Endothelial cell of umbilical vein (primary cell): ENCODE measurements around the gene KIFC3. TPM values are rescaled to one million over a fixed set of nuclear protein-coding genes. Genes with fewer than 3 reads are reported as not detected.

Source experiments
- BruUV-seq: library from RNA; stranded (reverse); fragments of 400-500 nt; replicated peaks from 2 replicates; lab custom pipeline; 2021; lab: Mats Ljungman, UMichigan
- CTCF ChIA-PET: fragments of 300-600, 350-600 bp; sonication (Branson Sonifier 250); formaldehyde crosslinking; loops from one replicate; lab custom pipeline; 2021; ENCODE audit warnings: antibody characterized with exemption, inconsistent platforms; lab: Charles Lee
- POLR2A ChIA-PET: fragments of 300-600, 350-600 bp; sonication (Branson Sonifier 250); formaldehyde crosslinking; loops from one replicate; lab custom pipeline; 2021; ENCODE audit warnings: antibody characterized with exemption, inconsistent platforms; lab: Charles Lee
- DNase-seq: peaks from one replicate; pipeline ENCODE4 v3.0.0-alpha.2; 2011; ENCODE audit warnings: low read depth, low spot score
- FAIRE-seq: peaks from 2 replicates; lab custom pipeline; 2011; peaks lifted over from hg19 to GRCh38; lab: Jason Lieb, UNC
- H2AFZ ChIP-seq: 2 replicates; pipeline ENCODE4 v1.6.0; 2012; ENCODE audit warnings: low read depth, low read length, control low read depth, inconsistent platforms
- H3K27ac ChIP-seq: 2 replicates; pipeline ENCODE4 v1.5.1; 2011; ENCODE audit warnings: low read depth, mild to moderate bottlenecking, control low read depth, low read length, moderate library complexity; ENCODE audit not compliant: insufficient read depth
- H3K27me3 ChIP-seq, 2 experiments: 2 replicates each; pipeline versions ENCODE4 v1.6.0 to v1.6.1; 2011; ENCODE audit warnings: low read length in 2 of 2, mixed read lengths in 1 of 2; ENCODE audit not compliant: control insufficient read depth in 2 of 2, insufficient read depth in 2 of 2
- H3K36me3 ChIP-seq, 2 experiments: 2 replicates in 1 of 2; 3 replicates in 1 of 2; pipeline ENCODE4 v1.5.1; 2011; ENCODE audit warnings: low read length in 2 of 2, mild to moderate bottlenecking in 1 of 2, moderate library complexity in 1 of 2; ENCODE audit not compliant: control insufficient read depth in 2 of 2, insufficient read depth in 2 of 2; ENCODE audit errors: extremely low read depth in 1 of 2
- H3K4me1 ChIP-seq: 3 replicates; pipeline ENCODE4 v1.5.1; 2011; ENCODE audit warnings: mild to moderate bottlenecking, low read length; ENCODE audit not compliant: control insufficient read depth, insufficient read depth; ENCODE audit errors: extremely low read depth
- H3K4me2 ChIP-seq: 2 replicates; pipeline ENCODE4 v1.6.1; 2011; ENCODE audit warnings: low read length, control low read depth, mixed read lengths; ENCODE audit not compliant: insufficient read depth
- H3K4me3 ChIP-seq, 3 experiments: fragments of 200-600 bp in 1 of 3; sonication (generic), shearing (Covaris generic) in 1 of 3; replicated peaks in 1 of 3; 2 replicates each; pipeline ENCODE4 v1.5.1; 2011 to 2016; ENCODE audit warnings: control low read depth in 3 of 3, low read length in 3 of 3, mild to moderate bottlenecking in 2 of 3, inconsistent platforms in 1 of 3, low read depth in 1 of 3, moderate library complexity in 1 of 3; ENCODE audit not compliant: insufficient read depth in 1 of 3
- H3K79me2 ChIP-seq: 2 replicates; pipeline ENCODE4 v1.6.0; 2012; ENCODE audit warnings: low read length, inconsistent platforms; ENCODE audit not compliant: control insufficient read depth, insufficient read depth
- H3K9ac ChIP-seq: replicated peaks from 2 replicates; pipeline ENCODE3; 2011; ENCODE audit warnings: low read length, control low read depth; ENCODE audit not compliant: insufficient read depth; ENCODE audit errors: extremely low read depth
- H3K9me1 ChIP-seq: replicated peaks from 3 replicates; pipeline ENCODE4 v1.6.0; 2011; ENCODE audit warnings: mild to moderate bottlenecking, low read length; ENCODE audit not compliant: control insufficient read depth, insufficient read depth; ENCODE audit errors: extremely low read depth
- H3K9me3 ChIP-seq: replicated peaks from 2 replicates; pipeline ENCODE4 v1.5.1; 2012; ENCODE audit warnings: low read length, inconsistent platforms; ENCODE audit not compliant: control insufficient read depth, insufficient read depth
- H4K20me1 ChIP-seq: replicated peaks from 2 replicates; pipeline ENCODE3; 2011; ENCODE audit warnings: mild to moderate bottlenecking, low read length; ENCODE audit not compliant: control insufficient read depth, insufficient read depth; ENCODE audit errors: extremely low read depth
- EZH2 ChIP-seq: IDR thresholded peaks from 2 replicates; pipeline ENCODE4 v1.6.1; 2012; ENCODE audit warnings: borderline replicate concordance, low read depth, mild to moderate bottlenecking, moderate library complexity, low read length, inconsistent platforms; ENCODE audit not compliant: severe bottlenecking
- FOS ChIP-seq: IDR thresholded peaks from 2 replicates; pipeline ENCODE4 v1.6.1; 2011; ENCODE audit warnings: mild to moderate bottlenecking, low read length, moderate library complexity, borderline replicate concordance; ENCODE audit not compliant: insufficient read depth
- GATA2 ChIP-seq: IDR thresholded peaks from 2 replicates; pipeline ENCODE4 v1.7.0; 2011; ENCODE audit warnings: low read depth, mild to moderate bottlenecking, moderate library complexity, mixed read lengths, low read length; ENCODE audit not compliant: insufficient read length, insufficient read depth
- JUN ChIP-seq: IDR thresholded peaks from 2 replicates; pipeline ENCODE4 v1.6.1; 2011; ENCODE audit warnings: borderline replicate concordance, low read depth; ENCODE audit not compliant: insufficient read length, insufficient read depth
- MYC ChIP-seq: IDR thresholded peaks from one replicate; pipeline ENCODE4 v1.6.1; 2011; ENCODE audit warnings: mild to moderate bottlenecking, low read depth, low read length
- POLR2A ChIP-seq: IDR thresholded peaks from 2 replicates; pipeline ENCODE4 v1.6.1; 2012; ENCODE audit warnings: low read depth, mild to moderate bottlenecking, control low read depth, low read length
- POLR2AphosphoS5 ChIP-seq: IDR thresholded peaks from 2 replicates; pipeline ENCODE4 v1.6.1; 2012; ENCODE audit warnings: low read depth, mild to moderate bottlenecking, control low read depth, low read length, moderate library complexity; ENCODE audit not compliant: insufficient read depth
- dilution Hi-C: fragments of 300-500 bp; cut with MboI; formaldehyde crosslinking; loops from one replicate; pipeline ENCODE4 v1.15.0; 2019; ENCODE audit warnings: low sequenced_read_pairs; ENCODE audit not compliant: extremely low pct_ligation_motif_present
- intact Hi-C: fragments of 100-400 bp; cut with micrococcal nuclease; formaldehyde crosslinking; loops from one replicate; pipeline ENCODE4 v1.10.0; 2022
- polyA plus RNA-seq, 4 experiments: library from polyadenylated mRNA; depleted of rRNA in 3 of 4; stranded (reverse) in 3 of 4; unstranded in 1 of 4; fragments of >200 nt; gene quantifications; 2 replicates each; pipeline versions ENCODE4 v1.2.1 to v1.2.3, GENCODE V29; 2011 to 2012; ENCODE audit warnings: missing spikeins in 1 of 4
- total RNA-seq: library from RNA; stranded (reverse); gene quantifications from 2 replicates; pipeline ENCODE4 v1.2.3, GENCODE V29; 2021
- TF ChIP-seq, protein P1 (sequence below), 2 donors: IDR thresholded peaks; 1 replicate in 1 of 2; 2 replicates in 1 of 2; pipeline ENCODE4 v1.5.1; 2011; ENCODE audit warnings: low read length in 2 of 2, mild to moderate bottlenecking in 2 of 2, moderate library complexity in 2 of 2, control low read depth in 1 of 2, inconsistent platforms in 1 of 2, low read depth in 1 of 2; ENCODE audit not compliant: insufficient read depth in 1 of 2; ENCODE audit errors: extremely low read depth in 1 of 2
- TF ChIP-seq, protein P2 (sequence below): IDR thresholded peaks from 2 replicates; pipeline ENCODE4 v1.6.1; 2011; ENCODE audit not compliant: insufficient read depth, insufficient read length

Gene KIFC3
- total and polyA plus RNA-seq, 2 donors (not counting 3 experiments of a cell fraction or from before 2014, with no cell fraction given), result 36.3 to 62.2 TPM

DNA sequence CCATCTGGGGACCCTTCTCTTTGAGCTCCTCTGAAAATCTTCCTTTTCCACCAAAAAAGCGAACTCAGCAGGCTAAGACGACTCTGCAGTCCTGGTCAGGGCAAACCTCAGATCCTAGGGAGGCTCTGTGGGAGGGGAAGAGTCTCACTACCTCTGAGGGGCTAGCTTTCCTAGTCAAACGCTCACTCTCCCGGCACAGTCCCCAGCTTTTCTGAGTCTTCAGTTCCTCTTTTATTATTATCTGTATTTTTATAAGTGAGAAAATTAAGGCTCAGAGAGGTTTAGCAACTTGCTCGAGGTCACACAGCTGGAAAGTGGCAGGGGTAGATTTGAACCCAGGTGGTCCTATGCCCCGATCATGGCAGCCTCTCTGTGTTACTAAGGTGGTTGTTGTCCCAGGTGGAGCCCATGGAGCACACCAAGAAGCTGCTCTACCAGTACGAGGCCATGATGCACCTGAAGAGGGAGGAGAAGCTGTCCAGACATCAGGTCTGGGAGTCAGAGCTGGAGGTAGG is 75.8 kb downstream of the KIFC3 start:
- dilution Hi-C loops (no loop called here), intact Hi-C loops (no loop called here)
- no peak for DNase-seq
- H3K27ac ChIP-seq, result no peak overlapping the region
- POLR2A ChIA-PET, result no interaction called here
- FAIRE-seq, result no peak
- CTCF ChIA-PET, result interaction anchor here (1.9 to 5.3 kb wide), 2 partner anchors 9 to 135 kb away, joined by 14 to 43 read pairs; partner anchors contain the start of gene KATNB1
- no TSS peak for BruUV-seq
- no peaks in the 10 kb centered on the region for H3K9me1 ChIP-seq
- no peak overlapping the region for H3K4me3 ChIP-seq
- no peaks in the 10 kb centered on the region for H4K20me1 ChIP-seq
- H3K36me3 ChIP-seq, result no peaks in the 10 kb centered on the region
- H3K9me3 ChIP-seq, result no peaks in the 10 kb centered on the region
- H3K79me2 ChIP-seq, result no peaks in the 10 kb centered on the region
- H3K9ac ChIP-seq, result no peak overlapping the region
- H3K4me1 ChIP-seq, result no peaks in the 10 kb centered on the region
- H2AFZ ChIP-seq, result no peak overlapping the region
- no peaks in the 10 kb centered on the region for H3K27me3 ChIP-seq
- no peak overlapping the region for H3K4me2 ChIP-seq
- TF ChIP-seq, protein P1, sequence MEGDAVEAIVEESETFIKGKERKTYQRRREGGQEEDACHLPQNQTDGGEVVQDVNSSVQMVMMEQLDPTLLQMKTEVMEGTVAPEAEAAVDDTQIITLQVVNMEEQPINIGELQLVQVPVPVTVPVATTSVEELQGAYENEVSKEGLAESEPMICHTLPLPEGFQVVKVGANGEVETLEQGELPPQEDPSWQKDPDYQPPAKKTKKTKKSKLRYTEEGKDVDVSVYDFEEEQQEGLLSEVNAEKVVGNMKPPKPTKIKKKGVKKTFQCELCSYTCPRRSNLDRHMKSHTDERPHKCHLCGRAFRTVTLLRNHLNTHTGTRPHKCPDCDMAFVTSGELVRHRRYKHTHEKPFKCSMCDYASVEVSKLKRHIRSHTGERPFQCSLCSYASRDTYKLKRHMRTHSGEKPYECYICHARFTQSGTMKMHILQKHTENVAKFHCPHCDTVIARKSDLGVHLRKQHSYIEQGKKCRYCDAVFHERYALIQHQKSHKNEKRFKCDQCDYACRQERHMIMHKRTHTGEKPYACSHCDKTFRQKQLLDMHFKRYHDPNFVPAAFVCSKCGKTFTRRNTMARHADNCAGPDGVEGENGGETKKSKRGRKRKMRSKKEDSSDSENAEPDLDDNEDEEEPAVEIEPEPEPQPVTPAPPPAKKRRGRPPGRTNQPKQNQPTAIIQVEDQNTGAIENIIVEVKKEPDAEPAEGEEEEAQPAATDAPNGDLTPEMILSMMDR (IDR thresholded peaks at IDR 0.05; ENCODE audit: extremely low read depth in 1 of 2, insufficient read depth in 1 of 2, low read depth in 1 of 2, low read length in 2 of 2), result no peak
- TF ChIP-seq GATA2 (no peak), JUN (no peak), POLR2A (no peak), POLR2AphosphoS5 (no peak), EZH2 (no peak), MYC (no peak), FOS (no peak)
- TF ChIP-seq, protein P2, sequence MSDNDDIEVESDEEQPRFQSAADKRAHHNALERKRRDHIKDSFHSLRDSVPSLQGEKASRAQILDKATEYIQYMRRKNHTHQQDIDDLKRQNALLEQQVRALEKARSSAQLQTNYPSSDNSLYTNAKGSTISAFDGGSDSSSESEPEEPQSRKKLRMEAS, result no peak
